HG03558 (cell line): ENCODE data around the gene IFI16.
"Not testable (repeated sequence)": the region's sequence is repeated elsewhere in the genome, so short reads cannot be mapped to it uniquely, and the experiment has no call there.

Experiments used
- ATAC-seq: cut with Tn5 transposase; IDR thresholded peaks from one replicate; pipeline ENCODE4 v1.9.1; 2021; ENCODE audit warnings: moderate number of reproducible peaks; ENCODE audit not compliant: unreplicated experiment; ENCODE audit errors: extremely low read depth

IFI16 gene

DNA sequence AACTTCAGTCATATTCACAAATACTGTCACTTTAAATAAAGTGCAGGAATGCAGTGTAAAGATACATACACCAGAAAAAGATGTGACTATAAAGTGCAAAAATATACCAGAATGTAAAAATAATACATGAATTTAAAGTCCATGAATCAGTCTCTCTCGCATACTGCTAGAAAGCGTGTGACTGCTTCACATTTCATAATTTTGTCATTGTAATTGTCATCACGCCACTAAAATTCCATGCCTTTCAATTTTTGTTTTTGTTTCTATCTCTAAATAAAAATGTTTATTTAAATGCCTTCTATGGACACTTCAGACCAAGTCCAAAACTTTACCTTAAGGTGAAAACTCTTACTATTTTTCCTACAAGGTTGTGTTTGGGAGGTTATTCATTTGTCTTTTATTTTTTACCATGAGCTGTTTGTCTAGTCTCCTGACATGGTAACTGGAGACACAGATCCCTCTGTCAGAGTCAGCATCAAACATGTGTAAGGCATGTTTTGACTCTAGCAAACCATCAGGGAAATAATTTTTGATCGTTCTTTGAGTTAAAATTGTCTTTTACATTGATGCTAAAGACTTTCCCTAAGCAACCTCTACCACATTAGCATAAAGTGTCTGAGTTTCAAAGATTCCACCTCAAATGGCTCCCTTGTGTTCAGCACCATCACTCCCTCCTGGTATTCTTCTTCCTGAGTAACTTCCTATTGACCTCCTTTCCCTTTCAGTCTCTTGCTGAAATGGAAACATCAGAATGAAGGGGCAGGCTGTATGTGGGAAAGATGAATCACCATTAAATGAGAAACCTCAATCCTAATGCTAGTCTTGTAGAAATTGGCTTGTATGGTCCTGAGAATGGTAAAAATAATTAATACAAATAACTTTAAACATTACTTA is 80.8 kb downstream of the IFI16 start:
- no peak for ATAC-seq

DNA sequence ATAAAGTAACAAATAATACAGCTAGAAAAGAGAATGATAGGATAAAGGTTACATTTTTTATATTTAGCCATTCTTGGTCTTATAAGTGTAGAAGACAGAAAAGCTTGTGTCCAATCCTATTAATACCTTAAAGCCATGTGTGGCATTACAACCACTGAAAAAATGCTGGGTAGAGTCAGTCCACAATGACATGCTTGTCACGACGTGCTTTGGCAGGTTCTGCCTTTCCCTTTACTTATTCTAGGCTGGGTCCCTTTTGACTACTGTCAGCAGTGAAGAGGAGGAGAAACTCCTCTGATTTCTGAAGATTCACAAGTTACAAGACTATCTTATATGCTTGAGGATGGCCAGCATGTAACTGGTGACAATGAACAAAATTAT is 81.5 kb downstream of the IFI16 start:
- ATAC-seq = no peak

DNA sequence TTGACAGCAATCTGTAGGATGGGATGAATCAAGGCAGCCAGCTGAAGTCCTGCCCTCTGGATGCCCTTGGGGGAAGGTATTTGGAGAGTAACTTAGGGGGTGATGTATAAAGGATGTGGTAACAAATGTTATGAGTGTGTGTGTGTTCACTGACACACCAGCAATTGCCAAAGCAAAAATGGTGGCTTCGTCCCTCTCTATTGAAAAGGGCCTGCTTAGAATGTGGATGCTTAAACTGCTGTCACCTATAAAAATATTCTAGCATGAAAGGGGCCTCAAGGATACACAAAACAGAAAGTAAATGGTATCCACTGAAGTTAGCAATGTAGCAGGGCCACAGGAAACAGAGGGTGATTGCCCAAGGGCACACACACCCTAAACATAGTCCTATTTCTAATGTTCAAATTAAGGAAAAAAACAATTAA is 81.9 kb downstream of the IFI16 start:
- no peak for ATAC-seq

DNA sequence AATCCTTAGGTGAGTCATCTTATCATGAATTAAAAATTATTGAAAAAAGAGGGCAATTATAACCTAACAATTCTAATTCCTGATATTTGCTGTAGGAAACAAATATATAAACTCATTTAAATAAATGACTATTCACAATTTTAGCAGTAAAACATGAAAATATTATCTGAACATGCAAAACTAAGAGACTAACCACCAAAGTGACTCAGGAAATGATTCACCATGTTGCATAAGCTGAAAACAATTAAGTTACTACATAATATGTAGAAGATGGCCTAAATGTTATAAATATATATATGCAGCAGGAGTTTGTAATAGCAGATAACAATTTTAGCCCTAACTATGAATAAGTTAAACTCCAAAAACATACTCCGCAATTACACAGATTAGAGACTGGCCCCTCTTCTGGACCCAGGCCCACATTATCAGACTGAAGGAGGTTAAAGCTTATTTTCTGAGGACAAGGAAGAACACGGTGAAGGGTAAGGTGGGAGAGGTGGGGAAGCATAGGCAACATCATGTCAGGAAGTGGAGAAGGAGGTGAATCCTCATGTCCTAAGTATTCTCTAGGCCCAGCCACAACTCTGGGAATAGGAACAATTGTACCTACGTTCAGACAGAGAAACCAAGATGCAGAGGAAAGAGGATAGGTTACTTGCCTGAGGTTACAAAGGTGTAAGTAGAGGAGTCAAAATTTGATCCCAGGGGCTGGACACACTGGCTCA is 82.5 kb downstream of the IFI16 start:
- ATAC-seq = no peak

DNA sequence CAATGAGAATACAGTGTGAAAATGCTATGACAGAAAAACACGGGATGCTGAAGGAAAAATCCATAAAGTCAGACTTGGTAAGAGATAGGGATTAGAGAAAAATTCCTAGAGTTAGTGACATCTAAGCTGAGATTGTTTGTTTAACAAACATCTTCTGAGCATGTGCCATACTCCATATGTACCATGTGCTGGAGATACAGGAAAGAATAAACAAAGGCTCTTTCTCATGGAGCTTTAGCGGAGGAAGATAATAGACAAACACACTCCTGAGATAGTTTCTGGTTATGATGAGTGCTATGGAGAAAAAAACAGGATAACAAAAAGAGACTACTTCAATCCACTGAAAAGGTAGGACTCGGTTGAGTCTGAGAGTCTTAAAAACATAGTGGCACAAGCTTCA is 88.9 kb downstream of the IFI16 start:
- no peak for ATAC-seq

DNA sequence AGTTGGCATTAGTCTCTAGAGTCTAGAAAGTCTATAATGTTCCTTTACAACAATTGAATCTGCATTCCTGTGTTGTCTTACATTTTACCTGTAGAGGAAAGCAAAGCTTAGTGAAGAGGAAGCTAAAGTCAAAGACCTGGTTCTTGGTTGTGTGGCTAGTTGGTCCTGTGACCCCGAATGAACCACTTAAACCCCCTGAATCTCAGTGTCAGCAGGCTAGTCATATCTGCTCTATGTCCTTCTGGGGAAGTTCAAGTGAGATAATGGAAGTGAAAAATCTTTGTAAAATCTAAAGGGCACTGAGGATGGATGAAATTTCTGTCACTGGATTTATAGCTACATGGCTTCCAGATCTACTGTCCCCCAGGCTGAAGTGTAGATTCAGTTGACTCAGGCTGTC is 90.9 kb downstream of the IFI16 start:
- ATAC-seq = no peak

DNA sequence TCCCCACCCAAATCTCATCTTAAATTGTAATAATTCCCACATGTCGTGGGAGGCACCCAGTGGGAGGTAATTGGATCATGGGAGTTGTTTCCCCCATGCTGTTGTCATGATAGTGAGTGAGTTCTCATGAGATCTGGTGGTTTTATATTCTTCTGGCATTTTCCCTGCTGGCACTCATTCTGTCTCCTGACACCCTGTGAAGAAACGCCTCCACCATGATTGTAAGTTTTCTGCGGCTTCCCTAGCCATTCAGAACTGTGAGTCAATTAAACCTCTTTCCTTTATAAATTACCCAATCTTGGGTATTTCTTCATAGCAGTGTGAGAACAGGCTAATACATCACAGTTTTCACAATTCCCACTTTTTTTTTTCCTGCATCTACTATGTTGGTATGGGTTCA is 93.3 kb downstream of the IFI16 start:
- ATAC-seq = not testable (repeated sequence)
